GM08714 (cell line): ENCODE data around the gene APOBEC2.

Experiments used
- H3K4me3 ChIP-seq: fragments of 200-500 bp; sonication (Bioruptor generic); 2 replicates; pipeline ENCODE4 v1.5.1; 2014; ENCODE audit warnings: mild to moderate bottlenecking, low read length, inconsistent platforms
- ZNF274 ChIP-seq: IDR thresholded peaks from 2 replicates; pipeline ENCODE4 v1.6.1; 2012; ENCODE audit warnings: mild to moderate bottlenecking, low read depth, low read length

Gene APOBEC2

DNA sequence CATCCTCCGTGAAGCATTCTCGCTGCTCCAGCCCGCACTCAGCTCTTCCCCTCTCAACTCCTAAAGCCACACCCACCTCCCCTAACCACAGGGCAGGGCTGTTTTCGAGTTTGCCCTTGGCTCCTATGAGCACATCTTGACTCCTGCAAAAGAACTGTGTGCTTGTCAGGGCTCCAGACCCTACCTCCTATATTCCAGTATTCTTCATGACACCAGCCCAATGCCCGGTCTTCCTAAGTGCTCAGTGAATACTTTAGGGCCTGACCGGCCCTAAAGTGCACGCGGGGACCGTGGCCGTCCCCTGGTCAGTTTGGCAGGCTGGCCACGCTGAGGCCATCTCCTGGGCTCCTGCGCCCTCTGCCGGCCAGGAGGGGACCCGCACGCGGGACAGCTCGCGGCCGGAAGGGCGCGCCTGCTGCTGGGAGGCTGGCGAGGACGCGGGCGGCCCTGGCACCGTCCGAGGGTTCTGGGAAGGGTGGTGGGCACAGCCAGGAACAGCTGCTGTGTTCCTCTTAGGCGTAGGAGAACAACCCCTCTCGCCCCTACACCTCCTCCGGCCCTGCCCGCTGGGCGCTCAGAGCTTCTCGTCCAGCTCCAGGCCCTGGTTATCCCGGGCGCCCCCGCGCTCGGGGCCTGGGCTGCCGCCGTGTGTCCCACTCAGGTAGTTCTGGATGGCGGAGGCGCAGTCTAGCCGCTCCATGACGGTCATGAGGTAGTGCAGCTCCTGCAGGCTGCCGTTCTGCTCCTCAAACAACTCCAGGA is 25.0 kb upstream of the APOBEC2 start:
- TF ChIP-seq ZNF274 = no peak
- peak overlapping the region; percentile 37; the same call in 1 of the 2 replicates for H3K4me3 ChIP-seq

DNA sequence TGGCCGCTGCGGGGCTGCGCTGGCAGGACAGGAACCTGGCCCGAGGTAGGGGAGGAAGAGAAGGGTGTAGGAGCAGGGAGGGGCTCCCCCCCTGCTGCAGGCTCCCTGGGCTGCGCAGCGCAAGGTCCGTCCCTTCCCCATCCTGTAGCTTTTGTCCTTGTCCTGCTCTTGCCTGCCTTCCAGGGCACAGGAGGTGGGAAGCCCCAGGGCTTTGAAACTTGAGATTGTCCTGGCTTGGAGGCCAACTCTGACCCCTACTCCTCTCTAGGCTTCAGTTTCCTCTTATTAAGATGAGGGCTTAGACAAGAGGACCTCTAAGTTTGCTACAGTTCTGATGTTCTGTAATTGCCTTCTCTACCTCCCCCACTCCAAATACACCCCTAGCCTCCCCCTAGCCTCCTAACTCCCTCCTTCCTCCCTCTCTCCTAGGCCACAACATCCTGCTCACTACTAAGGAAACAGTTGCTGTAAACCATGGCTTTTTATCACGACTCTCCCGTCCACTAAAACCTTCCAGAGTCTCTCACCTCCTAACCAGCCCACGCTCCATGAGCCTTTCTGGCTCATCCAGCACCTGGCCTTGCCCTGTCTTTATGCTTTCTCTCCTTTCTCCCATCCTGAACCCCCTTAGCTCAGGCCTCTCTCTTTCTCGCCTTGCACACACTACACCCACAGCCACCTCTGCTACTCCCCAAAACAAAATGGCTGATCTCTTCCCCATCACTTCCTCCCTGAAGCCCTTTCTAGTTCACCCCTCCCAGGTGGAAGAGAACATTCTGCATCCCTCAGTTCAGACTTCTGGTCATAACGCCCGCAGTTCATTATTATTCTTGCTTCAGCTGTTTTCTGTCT is 24.2 kb upstream of the APOBEC2 start:
- H3K4me3 ChIP-seq = peak overlapping the region; percentile 37; the same call in 1 of the 2 replicates
- no peak for TF ChIP-seq ZNF274

DNA sequence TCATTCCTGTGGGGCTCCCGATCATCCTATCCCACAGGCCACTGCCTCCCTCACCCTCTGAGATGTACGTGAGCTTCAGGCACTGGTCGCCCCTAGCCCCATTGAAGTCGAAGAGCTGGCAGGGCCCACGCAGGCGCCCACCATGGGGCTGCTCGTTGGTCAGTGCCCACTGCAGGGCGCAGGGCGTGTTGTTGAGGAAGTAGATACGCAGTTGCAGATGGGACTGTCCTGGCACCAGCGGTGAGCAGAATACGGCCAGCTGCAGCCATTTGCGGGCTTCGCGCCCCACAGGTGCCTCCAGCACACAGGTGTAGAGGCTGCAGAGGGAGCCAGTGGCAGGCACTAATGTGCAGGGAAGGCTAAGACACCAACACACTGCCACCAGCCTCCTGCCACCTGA is 20.2 kb upstream of the APOBEC2 start:
- H3K4me3 ChIP-seq = no peak overlapping the region
- no peak for TF ChIP-seq ZNF274

DNA sequence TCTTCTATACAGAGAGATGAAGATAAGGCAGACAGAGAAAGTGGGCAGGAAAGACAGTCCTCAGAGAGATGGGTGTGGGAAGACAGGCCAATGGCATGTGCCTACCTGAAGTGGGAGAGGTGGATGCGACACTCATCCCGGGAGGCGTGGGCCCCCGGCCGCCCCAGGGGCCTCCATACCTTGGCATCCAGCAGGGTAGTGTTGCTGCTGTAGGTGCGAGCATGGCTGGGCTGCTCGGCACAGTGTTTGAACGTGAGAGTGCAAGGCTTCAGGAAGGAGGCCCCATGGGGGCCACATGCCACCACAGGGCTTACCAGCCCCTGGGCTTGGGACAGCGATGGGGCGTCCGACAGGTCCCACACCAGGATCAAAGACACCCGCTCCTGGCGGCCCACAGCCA is 19.2 kb upstream of the APOBEC2 start:
- TF ChIP-seq ZNF274 = no peak
- H3K4me3 ChIP-seq = no peak overlapping the region

DNA sequence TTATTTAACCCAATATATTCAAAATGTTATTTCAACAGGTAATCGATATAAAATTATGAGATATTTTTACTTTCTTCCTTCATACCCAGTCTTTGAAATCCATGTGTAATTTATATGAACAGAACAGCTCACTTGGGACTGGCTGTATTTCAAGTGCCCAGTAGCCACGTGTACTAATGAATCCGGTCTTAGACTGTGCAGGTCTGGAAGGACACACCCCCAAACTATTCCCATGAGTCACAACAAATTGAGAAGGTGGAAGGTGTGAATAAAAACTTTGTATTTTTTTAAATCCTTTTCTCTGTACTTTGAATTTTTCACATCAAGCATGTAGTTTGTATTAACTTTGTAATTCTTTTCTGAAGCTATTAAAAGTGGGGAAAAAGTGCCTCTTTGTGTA is 16.8 kb upstream of the APOBEC2 start:
- H3K4me3 ChIP-seq = no peak overlapping the region
- TF ChIP-seq ZNF274 = no peak

DNA sequence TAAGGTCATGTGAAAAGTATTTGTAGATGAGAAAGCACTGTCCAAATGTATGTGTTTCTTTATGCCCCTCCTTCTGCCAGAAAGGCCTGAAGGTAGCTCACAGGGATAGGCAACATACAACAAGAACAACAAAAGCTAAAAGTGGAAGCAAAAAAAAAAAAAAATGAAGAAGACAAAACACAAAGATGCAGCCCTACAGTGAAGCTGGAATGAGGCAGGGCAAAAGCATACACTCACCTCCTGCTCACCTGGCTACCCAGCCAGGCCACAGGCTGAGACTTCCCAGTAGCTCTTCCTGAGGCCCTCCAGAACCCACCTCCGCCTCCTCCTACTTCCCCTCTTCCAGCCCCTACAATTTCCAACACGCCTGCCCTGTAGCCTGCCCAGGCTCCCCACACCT is 16.4 kb upstream of the APOBEC2 start:
- TF ChIP-seq ZNF274 = no peak
- H3K4me3 ChIP-seq = no peak overlapping the region

DNA sequence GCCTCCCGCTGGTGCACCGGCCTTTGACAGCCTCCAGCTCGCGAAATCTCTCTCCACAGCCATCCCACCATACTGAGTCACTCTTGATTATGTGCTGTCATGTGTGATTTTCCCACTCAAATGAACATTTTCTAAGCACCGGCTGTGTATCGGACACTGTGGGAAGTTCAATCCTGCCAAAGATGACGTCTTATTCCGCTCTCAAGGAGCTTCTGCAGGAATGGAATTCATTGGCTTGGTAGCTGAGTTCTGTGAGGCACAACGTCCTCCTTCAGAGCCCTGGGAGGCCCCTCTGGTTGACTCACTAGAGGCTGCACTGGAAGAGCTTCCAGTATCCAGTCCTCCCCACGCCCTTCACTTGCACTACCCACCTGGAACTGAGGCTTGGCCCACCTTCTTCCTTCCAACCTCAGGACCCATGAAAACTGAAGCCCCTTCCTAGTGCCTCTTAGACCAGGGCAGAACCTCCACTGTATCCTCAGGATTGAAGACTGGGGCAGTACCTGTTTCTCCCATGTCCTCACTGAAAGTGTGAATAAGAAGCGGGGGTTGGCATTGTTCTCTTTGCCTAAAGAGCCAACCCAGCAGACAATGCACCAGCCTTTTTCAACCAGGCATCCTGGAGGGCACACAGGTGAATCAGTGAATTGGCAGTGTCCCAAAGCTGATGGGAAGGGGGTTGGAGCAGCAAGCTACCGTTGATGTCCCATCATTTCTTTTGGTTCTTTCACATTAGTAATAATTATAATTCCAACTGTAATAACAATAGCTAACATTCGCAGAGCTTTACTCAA is 15.7 kb upstream of the APOBEC2 start:
- TF ChIP-seq ZNF274 = no peak
- no peak overlapping the region for H3K4me3 ChIP-seq

DNA sequence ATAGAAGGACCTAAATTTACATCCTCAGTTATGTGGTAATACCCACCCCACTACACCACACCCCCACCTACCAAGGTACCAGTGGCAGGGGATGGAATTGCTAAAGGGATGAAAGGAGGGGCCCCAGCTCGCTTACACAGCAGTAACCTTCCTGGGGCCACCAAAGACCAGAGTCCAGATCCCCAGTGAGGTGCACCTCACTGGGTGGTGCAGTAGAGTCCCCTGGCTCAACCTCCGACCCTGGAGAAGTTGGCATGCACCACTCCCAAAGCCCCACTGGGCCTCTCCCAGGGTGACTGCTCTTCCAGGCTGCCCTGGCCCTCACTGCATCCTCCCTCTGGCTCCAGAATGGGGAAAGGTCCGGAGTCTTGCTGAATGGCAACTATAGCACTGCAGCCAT is 14.8 kb upstream of the APOBEC2 start:
- no peak overlapping the region for H3K4me3 ChIP-seq
- TF ChIP-seq ZNF274 = no peak

DNA sequence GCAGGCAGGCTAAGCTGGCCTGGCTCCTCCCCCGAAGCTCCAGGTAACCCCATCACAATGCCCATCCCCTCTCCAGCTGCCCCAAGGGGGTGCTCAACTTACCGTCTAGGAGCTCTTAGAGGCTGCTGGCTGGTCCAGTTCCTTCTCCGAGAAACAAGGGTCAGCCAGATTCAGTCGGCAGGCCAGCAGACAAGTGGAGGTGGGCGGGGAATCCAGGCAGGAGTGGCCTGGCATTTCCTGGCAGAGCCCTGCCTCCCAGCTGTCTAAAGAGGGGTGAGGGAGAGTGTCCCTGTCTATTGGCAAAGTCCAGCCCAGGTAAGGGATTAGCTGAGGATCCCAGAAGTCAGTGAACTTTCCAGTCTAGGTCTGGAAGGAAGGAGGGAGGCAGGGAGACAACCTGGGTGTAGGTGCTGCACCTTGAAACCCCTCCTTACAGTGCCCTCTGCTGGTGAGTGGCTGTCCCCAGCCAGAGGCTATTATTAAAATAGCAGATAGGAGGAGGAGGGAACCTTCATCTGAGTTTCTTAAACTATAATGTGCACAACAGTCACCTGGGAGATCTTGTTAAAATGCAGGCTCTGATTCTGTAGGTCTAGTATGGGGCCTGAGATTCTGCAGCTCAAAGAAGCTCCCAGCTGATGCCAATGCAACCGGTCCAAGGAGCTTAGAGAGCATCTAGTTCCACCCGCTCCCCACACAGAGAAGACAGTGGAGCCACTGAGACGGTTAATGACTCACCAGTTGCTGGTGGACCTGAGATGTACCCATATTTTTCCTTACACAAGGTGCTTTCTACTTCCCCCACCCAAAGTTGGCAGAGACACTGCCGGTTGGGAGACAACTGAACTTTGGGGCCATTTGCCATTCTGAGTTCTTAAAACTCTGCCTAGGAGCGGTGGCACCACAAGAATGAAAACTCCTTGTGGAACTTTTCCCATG is 13.7 kb upstream of the APOBEC2 start, which contains the start of gene UNC5CL:
Gene UNC5CL (minus strand): TSS at position 162 of the 939 bp plus-strand sequence. CDS start 4,147 bp downstream, outside the sequence.
- no peak within 1 kb of the TSS for H3K4me3 ChIP-seq
- no peak for TF ChIP-seq ZNF274

DNA sequence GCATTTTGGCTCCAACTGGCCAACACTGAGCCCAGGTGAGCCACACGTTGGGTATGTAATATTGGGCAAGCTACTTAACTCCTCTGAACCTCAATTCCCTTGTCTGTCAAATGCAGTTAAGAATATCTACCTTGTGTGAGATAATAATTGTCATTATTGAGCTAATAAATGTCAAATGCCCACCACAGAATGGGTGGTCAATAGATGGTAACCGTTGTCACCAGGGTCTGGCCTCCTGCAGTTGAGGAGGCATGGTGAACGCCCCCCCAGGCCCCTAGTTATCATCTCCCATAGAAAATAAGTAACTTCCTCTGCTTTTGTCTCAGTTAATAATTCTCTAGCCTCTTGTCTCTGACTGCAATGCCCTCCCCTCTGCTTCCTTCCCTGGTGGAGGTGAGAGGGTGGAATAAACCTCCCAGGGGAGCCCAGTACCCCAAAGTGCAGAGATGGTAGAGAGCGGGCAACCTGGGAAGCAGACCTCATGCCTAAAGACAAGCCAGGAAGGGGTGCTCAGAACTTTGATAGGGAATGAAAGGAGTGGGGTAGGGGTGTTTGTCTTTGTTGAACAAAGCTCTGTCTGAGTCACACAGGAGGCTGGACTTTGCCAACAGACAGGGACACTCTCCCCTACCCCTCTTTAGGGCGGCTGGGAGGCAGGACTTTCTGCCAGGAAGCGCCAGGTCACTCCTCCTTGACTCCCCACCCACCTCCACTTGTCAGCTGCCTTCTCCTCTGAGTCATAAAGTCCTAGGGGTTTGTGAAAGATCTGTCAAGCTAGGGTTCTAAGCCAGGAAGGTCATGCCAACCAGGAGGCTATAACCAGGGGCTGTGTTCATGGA is 12.7 kb upstream of the APOBEC2 start:
- TF ChIP-seq ZNF274 = no peak
- no peak overlapping the region for H3K4me3 ChIP-seq

DNA sequence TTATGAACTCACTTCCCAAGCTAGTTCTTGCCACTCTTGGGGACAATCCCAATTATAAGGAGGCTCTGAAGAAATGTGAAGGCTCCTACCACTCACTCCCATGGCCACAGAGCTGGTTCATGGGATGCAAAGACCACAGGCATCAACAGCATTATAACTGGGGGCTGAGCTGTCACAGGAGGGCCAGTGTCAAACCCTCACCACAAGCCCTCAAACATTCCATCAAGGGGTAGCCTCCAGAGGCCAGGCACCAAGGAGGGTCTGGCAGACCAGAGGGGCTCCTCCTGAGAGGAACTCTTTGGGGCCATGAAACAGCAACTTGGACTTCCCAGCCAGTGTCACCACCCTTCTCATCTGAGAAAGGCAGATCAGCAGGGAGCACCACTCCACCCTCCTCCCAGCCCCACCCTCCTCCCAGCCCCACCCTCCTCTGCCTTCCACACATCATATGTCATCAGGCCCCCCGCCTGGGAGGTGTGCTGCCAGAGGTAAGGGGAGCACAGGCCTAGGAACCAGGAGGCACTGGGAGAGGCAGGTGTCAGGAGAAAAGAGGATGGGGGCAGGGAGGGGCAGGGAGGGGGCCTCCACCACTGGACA is 12.0 kb upstream of the APOBEC2 start:
- no peak overlapping the region for H3K4me3 ChIP-seq
- no peak for TF ChIP-seq ZNF274
